Prostate gland (tissue), 2 donors: Measurements from ENCODE around the gene RNU7-1. TPM values are rescaled to one million over a fixed set of nuclear protein-coding genes. Genes with fewer than 3 reads are reported as not detected.

Experiments used
- DNase-seq: peaks from one replicate; pipeline ENCODE4 v3.0.0-alpha.2; 2019; ENCODE audit warnings: low spot score
- H3K27ac ChIP-seq, 2 donors: fragments of 200-600 bp; sonication (generic); 2 replicates each; pipeline ENCODE4 v1.5.1; 2017 to 2019
- H3K27me3 ChIP-seq: fragments of 200-600 bp; sonication (generic); replicated peaks from 2 replicates; pipeline ENCODE4 v1.5.1; 2019; ENCODE audit not compliant: insufficient read depth
- H3K36me3 ChIP-seq, 2 donors: fragments of 200-600 bp; sonication (generic); 1 replicate in 1 of 2; 2 replicates in 1 of 2; pipeline versions ENCODE4 v1.5.1 to v1.8.1; 2017 to 2019
- H3K4me1 ChIP-seq: fragments of 200-600 bp; sonication (generic); replicated peaks from 2 replicates; pipeline ENCODE4 v1.5.1; 2019
- H3K4me3 ChIP-seq, 2 donors: fragments of 200-600 bp; sonication (generic); 2 replicates each; pipeline ENCODE4 v1.5.1; 2017 to 2019
- H3K9me3 ChIP-seq: fragments of 200-600 bp; sonication (generic); 2 replicates; pipeline ENCODE4 v1.5.1; 2017
- POLR2A ChIP-seq: fragments of 450-650 bp; IDR thresholded peaks from one replicate; pipeline ENCODE4 v1.6.1; 2016; ENCODE audit warnings: antibody characterized with exemption, mild to moderate bottlenecking
- POLR2AphosphoS5 ChIP-seq: sonication (generic); formaldehyde crosslinking; IDR thresholded peaks from one replicate; pipeline ENCODE4 v1.6.1; 2017; ENCODE audit warnings: antibody characterized with exemption
- WGBS: methylation state at CpG from one replicate; pipeline ENCODE4 v1.1.5; 2018; 5-methylcytosine and 5-hydroxymethylcytosine counted together
- intact Hi-C: fragments of 100-400 bp; cut with DNase I; formaldehyde crosslinking; loops from one replicate; pipeline ENCODE4 v1.14.2; 2022
- total RNA-seq, 2 donors: library from RNA; depleted of rRNA; stranded (reverse); fragments of >200 nt; gene quantifications; one replicate each; pipeline ENCODE4 v1.1.0, GENCODE V29; 2016
- TF ChIP-seq, protein P1 (sequence below), 4 experiments: fragments of 200-600 bp in 2 of 4; fragments of 450-650 bp in 2 of 4; sonication (generic) in 2 of 4; IDR thresholded peaks; 1 replicate in 3 of 4; 2 replicates in 1 of 4; pipeline ENCODE4 v1.5.1; 2016 to 2019; ENCODE audit warnings: antibody characterized with exemption in 4 of 4, mild to moderate bottlenecking in 2 of 4, moderate library complexity in 2 of 4

The RNU7-1 gene
- total RNA-seq, 2 donors from 2014 or later = not detected

DNA sequence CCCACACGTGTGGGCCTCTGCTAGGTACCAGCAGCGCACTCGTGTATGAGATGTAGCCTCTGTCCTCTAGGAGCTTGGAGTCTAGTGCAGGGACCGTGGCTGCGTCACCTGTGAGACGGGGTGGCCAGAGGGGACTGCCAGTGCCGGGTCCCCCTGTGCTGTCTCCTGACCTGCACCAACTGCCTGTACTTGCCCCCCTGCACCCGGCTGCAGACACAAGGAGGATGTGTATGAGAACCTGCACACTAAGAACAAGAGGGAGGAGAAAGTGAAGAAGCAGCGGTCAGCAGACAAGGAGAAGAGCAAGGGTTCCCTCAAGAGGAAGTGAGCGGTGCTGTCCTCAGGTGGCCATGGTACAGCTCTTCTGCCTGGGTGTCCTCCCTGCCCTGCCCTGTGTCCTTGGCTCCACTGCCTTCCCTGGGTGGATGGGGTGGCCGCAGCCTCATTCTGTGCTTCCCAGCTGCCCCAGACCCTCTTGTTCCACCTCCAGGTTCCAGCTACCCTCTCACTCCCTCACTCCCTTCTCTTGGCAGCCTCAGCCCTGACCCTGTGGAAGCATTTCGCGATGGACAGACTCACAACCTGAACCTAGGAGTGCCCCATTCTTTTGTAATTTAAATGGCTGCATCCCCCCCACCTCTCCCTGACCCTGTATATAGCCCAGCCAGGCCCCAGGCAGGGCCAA, 17.1 kb downstream of the RNU7-1 start:
- Histone ChIP-seq H3K4me3 (peak overlapping the region in 1 of 2 donors; percentile 85), H3K27me3 (no peaks in the 10 kb centered on the region), H3K9me3 (no peaks in the 10 kb centered on the region), H3K27ac (peak overlapping the region; percentile 97 to 98), H3K4me1 (peaks cover 11% of the 10 kb centered on the region), H3K36me3 (peaks cover 0 to 5% of the 10 kb centered on the region in 2 donors)
- intact Hi-C loops = loop anchor here (10.0 kb wide), 1 partner anchor 86 kb away; the partner anchor contains the start of gene SPSB2
- no peak for DNase-seq
- 71% methylated on average over 12 of the region's 13 CpGs for WGBS
- no peak for TF ChIP-seq POLR2A
- no peak for TF ChIP-seq POLR2AphosphoS5
- TF ChIP-seq, protein P1, sequence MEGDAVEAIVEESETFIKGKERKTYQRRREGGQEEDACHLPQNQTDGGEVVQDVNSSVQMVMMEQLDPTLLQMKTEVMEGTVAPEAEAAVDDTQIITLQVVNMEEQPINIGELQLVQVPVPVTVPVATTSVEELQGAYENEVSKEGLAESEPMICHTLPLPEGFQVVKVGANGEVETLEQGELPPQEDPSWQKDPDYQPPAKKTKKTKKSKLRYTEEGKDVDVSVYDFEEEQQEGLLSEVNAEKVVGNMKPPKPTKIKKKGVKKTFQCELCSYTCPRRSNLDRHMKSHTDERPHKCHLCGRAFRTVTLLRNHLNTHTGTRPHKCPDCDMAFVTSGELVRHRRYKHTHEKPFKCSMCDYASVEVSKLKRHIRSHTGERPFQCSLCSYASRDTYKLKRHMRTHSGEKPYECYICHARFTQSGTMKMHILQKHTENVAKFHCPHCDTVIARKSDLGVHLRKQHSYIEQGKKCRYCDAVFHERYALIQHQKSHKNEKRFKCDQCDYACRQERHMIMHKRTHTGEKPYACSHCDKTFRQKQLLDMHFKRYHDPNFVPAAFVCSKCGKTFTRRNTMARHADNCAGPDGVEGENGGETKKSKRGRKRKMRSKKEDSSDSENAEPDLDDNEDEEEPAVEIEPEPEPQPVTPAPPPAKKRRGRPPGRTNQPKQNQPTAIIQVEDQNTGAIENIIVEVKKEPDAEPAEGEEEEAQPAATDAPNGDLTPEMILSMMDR (IDR thresholded peaks at IDR 0.05) = no peak

DNA sequence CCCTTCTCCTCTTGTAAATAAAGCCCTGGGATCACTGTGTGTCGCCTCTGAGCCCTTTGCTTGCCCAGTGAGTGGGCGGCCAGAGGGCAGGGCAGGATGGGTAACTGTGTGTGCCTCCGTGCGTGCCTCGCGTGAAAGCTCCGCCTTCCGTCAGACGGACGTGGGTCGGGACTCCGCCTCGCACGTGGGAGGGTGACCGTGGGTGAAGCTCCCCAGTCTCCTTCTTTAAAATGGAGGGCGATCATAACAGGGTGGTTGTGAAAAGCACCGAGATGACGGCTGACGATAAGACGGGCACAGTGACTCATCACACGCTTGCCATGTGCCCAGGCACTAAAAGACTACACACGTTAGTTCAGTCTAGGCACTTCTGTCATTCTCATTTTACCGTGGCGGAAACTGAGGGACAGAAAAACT, 17.7 kb downstream of the RNU7-1 start:
- peaks cover 14% of the 10 kb centered on the region for H3K4me1 ChIP-seq
- no peaks in the 10 kb centered on the region for H3K27me3 ChIP-seq
- WGBS = 20% methylated on average over 24 of the region's 24 CpGs
- TF ChIP-seq POLR2A (peak; percentile 43), POLR2AphosphoS5 (peak; percentile 56)
- TF ChIP-seq, protein P1 (IDR thresholded peaks at IDR 0.05) = no peak
- H3K27ac ChIP-seq = peak overlapping the region; percentile 97 to 98
- intact Hi-C loops = loop anchor here (10.0 kb wide), 1 partner anchor 86 kb away; the partner anchor contains the start of gene SPSB2
- peaks cover 0 to 10% of the 10 kb centered on the region in 2 donors for H3K36me3 ChIP-seq
- no peaks in the 10 kb centered on the region for H3K9me3 ChIP-seq
- peak; percentile 58 for DNase-seq
- H3K4me3 ChIP-seq = peak overlapping the region; percentile 53 to 85

DNA sequence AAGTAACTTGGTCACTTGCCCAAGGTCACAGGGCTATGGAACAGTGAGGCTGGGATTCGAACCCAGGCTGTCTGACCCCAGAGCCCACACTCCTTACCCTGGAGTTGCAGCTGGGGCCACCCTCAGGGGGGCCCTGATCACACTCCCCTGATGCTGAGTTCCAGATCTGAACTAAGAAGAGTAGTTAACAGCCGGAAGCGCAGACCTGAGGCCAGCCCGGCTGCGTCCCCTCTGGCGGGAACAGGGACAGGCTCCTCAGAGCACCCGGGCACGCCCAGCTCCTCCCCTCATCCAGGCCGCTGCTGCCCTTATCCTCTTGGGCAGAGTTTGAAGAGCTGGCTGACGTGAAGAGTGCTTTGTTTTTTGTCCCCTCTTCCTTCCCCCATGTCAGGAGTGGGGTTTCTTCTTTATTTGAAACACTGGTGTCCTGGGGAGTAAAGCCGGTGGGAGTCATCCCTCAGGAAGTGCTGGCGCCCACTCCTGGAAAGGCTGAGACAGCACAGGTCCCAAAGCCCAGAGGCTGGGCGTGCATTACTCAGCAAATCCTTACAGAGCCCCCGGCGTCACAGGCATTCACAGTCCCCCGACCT, 18.2 kb downstream of the RNU7-1 start:
- DNase-seq = peak; percentile 60
- peaks cover 14% of the 10 kb centered on the region for H3K4me1 ChIP-seq
- no peaks in the 10 kb centered on the region for H3K27me3 ChIP-seq
- TF ChIP-seq, protein P1 (IDR thresholded peaks at IDR 0.05) = peak in 2 of 4 experiments; percentile 36 to 39
- TF ChIP-seq POLR2A (no peak), POLR2AphosphoS5 (no peak)
- WGBS = 10% methylated on average over 16 of the region's 16 CpGs
- intact Hi-C loops = loop anchor here (10.0 kb wide), 1 partner anchor 87 kb away; the partner anchor contains the start of gene SPSB2
- peak overlapping the region; percentile 97 to 98 for H3K27ac ChIP-seq
- peak overlapping the region; percentile 53 to 85 for H3K4me3 ChIP-seq
- no peaks in the 10 kb centered on the region for H3K9me3 ChIP-seq
- H3K36me3 ChIP-seq = peaks cover 0 to 15% of the 10 kb centered on the region in 2 donors

DNA sequence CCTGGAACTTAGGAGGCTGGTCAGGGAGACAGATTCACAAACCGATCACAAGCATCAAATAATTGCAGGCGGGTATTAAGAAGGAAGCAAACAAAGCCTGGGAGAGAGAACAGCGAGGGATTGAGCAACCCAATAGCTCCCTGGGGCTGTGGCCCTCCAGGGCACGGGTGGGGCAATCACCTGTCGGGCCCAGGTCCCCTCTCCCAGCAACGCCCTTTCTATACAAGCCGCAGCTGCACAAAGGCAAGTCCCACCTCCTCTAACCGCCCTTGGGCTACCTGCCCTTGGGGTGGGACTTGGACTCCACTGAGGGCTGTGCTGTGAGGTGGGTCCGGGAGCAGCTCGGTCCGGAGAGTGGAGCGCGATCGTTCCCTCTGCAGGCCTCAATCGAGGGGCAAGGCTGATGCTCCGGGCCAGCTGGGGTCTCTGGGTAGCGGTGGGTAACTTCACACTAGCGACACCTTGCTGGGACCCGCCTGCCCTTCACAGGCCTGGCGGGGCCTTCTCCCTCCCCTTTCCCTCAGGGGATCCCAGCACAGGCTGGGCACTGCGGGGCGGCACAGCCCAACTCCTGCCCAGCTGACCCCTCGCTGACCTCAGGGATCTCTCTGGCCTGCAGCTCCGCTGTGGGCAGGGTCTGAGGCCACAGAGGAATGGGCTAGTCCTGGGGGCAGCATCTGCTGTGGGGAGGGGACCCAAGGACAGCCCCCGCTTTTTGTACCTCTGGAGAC, 18.8 kb downstream of the RNU7-1 start:
- H3K27me3 ChIP-seq = no peaks in the 10 kb centered on the region
- TF ChIP-seq POLR2A (peak; percentile 74), POLR2AphosphoS5 (no peak)
- TF ChIP-seq, protein P1 (IDR thresholded peaks at IDR 0.05) = no peak
- peaks cover 0 to 18% of the 10 kb centered on the region in 2 donors for H3K36me3 ChIP-seq
- DNase-seq = peak; percentile 51
- 31% methylated on average over 19 of the region's 25 CpGs for WGBS
- no peaks in the 10 kb centered on the region for H3K9me3 ChIP-seq
- intact Hi-C loops = loop anchor here (10.0 kb wide), 1 partner anchor 88 kb away; the partner anchor contains the start of gene SPSB2
- H3K27ac ChIP-seq = peak overlapping the region; percentile 97 to 98
- peak overlapping the region; percentile 53 to 85 for H3K4me3 ChIP-seq
- H3K4me1 ChIP-seq = peaks cover 20% of the 10 kb centered on the region
